Common myeloid progenitor, CD34-positive (primary cell): Measurements from ENCODE around the gene TTLL12.

ENCODE experiments used
- CTCF ChIA-PET: fragments of 350-600 bp; sonication (Branson Sonifier 250); formaldehyde crosslinking; loops from one replicate; lab custom pipeline; 2021; ENCODE audit warnings: antibody characterized with exemption; lab: Charles Lee
- POLR2A ChIA-PET: fragments of 350-600 bp; sonication (Branson Sonifier 250); formaldehyde crosslinking; loops from one replicate; lab custom pipeline; 2021; ENCODE audit warnings: antibody characterized with exemption; lab: Charles Lee
- DNase-seq, 3 donors: peaks; one replicate each; pipeline versions ENCODE4 v3.0.0 to v3.0.0-alpha.2; 2013
- H3K27ac ChIP-seq, 2 experiments: 1 replicate in 1 of 2; 2 replicates in 1 of 2; pipeline ENCODE4 v1.7.0; 2013; ENCODE audit warnings: inconsistent platforms in 2 of 2, low read length in 2 of 2, mild to moderate bottlenecking in 2 of 2, low read depth in 1 of 2, moderate library complexity in 1 of 2; ENCODE audit not compliant: severe bottlenecking in 2 of 2, insufficient read depth in 1 of 2, poor library complexity in 1 of 2
- H3K27me3 ChIP-seq, 5 experiments: replicated peaks in 2 of 5; 1 replicate in 3 of 5; 2 replicates in 2 of 5; pipeline versions ENCODE4 v1.6.1 to v1.7.0; 2013; ENCODE audit warnings: low read length in 4 of 5, mild to moderate bottlenecking in 2 of 5, moderate library complexity in 2 of 5, inconsistent platforms in 1 of 5; ENCODE audit not compliant: insufficient read depth in 5 of 5, control insufficient read depth in 4 of 5
- H3K36me3 ChIP-seq, 4 experiments: 1 replicate in 2 of 4; 2 replicates in 2 of 4; pipeline versions ENCODE4 v1.6.1 to v1.7.0; 2013; ENCODE audit warnings: low read length in 3 of 4, control low read depth in 1 of 4, mild to moderate bottlenecking in 1 of 4; ENCODE audit not compliant: control insufficient read depth in 4 of 4, insufficient read depth in 4 of 4
- H3K4me1 ChIP-seq, 4 experiments: 1 replicate in 3 of 4; 2 replicates in 1 of 4; pipeline versions ENCODE4 v1.6.1 to v1.7.1; 2013; ENCODE audit warnings: low read length in 3 of 4, mild to moderate bottlenecking in 3 of 4, control low read depth in 1 of 4, inconsistent platforms in 1 of 4, moderate library complexity in 1 of 4; ENCODE audit not compliant: control insufficient read depth in 4 of 4, insufficient read depth in 4 of 4; ENCODE audit errors: control extremely low read depth in 1 of 4
- H3K4me3 ChIP-seq, 7 experiments: 1 replicate in 4 of 7; 2 replicates in 3 of 7; pipeline versions ENCODE4 v1.5.1 to v1.7.0; 2013; ENCODE audit warnings: mild to moderate bottlenecking in 7 of 7, low read length in 6 of 7, moderate library complexity in 6 of 7, inconsistent platforms in 2 of 7, low read depth in 2 of 7, control low read depth in 1 of 7; ENCODE audit not compliant: insufficient read depth in 4 of 7, control insufficient read depth in 1 of 7; ENCODE audit errors: extremely low read depth in 1 of 7
- H3K9me3 ChIP-seq, 5 experiments: 1 replicate in 4 of 5; 2 replicates in 1 of 5; pipeline versions ENCODE4 v1.6.1 to v1.7.1; 2013; ENCODE audit warnings: low read length in 4 of 5, mild to moderate bottlenecking in 2 of 5, inconsistent platforms in 1 of 5, low read depth in 1 of 5, moderate library complexity in 1 of 5; ENCODE audit not compliant: control insufficient read depth in 4 of 5, insufficient read depth in 2 of 5; ENCODE audit errors: control extremely low read depth in 1 of 5
- whole genome bisulfite sequencing: methylation state at CpG from one replicate; pipeline ENCODE4 v1.1.5; 2013; ENCODE audit not compliant: insufficient coverage; 5-methylcytosine and 5-hydroxymethylcytosine counted together

The TTLL12 gene

GRCh38 chr22:43188829-43189545 is 2.1 kb upstream of the TTLL12 start:
- Histone ChIP-seq H3K27ac (no peak overlapping the region), H3K4me3 (no peak overlapping the region), H3K36me3 (peaks cover 0 to 6% (median 0%) of the 10 kb centered on the region in 4 experiments), H3K9me3 (peaks cover 0 to 11% (median 0%) of the 10 kb centered on the region in 5 experiments), H3K4me1 (peaks cover 2 to 28% (median 21%) of the 10 kb centered on the region in 4 experiments), H3K27me3 (no peaks in the 10 kb centered on the region)
- ChIA-PET CTCF (interaction anchor here (1.2 to 1.6 kb wide), 3 partner anchors 9 to 39 kb away, joined by 3 to 4 read pairs (median 3); no protein-coding TSS in a partner anchor), POLR2A (no interaction called here)
- DNase-seq: no peak
- 100% methylated on average over 1 of the region's 5 CpGs for WGBS

GRCh38 chr22:43187171-43188099 is 501 bp upstream of the TTLL12 start:
- peaks cover 0 to 11% (median 0%) of the 10 kb centered on the region in 5 experiments for H3K9me3 ChIP-seq
- DNase-seq: peak; percentile 92 to 96 (median 95)
- peak overlapping the region; percentile 74 to 89 for H3K27ac ChIP-seq
- peaks cover 0 to 20% (median 2%) of the 10 kb centered on the region in 4 experiments for H3K36me3 ChIP-seq
- ChIA-PET CTCF (interaction anchor here (0.7 to 1.8 kb wide), 12 partner anchors 13 to 366 kb away, joined by 3 to 8 read pairs (median 4); no protein-coding TSS in a partner anchor), POLR2A (interaction anchor here (0.5 to 2.6 kb wide), 6 partner anchors 42 to 1562 kb away, joined by 3 to 9 read pairs (median 4); partner anchors contain the start of gene ARFGAP3)
- peaks cover 2 to 35% (median 27%) of the 10 kb centered on the region in 4 experiments for H3K4me1 ChIP-seq
- peak overlapping the region; percentile 40 to 80 (median 70) for H3K4me3 ChIP-seq
- no peaks in the 10 kb centered on the region for H3K27me3 ChIP-seq
- 6% methylated on average over 51 of the region's 86 CpGs for WGBS

- peaks cover 2 to 35% (median 27%) of the 10 kb centered on the region in 4 experiments for H3K4me1 ChIP-seq
- POLR2A ChIA-PET: interaction anchor here (0.6 to 2.6 kb wide), 2 partner anchors 78 to 217 kb away, joined by 3 to 9 read pairs; no protein-coding TSS in a partner anchor
- H3K27me3 ChIP-seq: no peaks in the 10 kb centered on the region
- no peak for DNase-seq
- peaks cover 0 to 3% (median 0%) of the 10 kb centered on the region in 5 experiments for H3K9me3 ChIP-seq
- WGBS: 59% methylated on average over 8 of the region's 12 CpGs
- peaks cover 0 to 35% (median 11%) of the 10 kb centered on the region in 4 experiments for H3K36me3 ChIP-seq
- CTCF ChIA-PET: interaction anchor here (0.6 to 1.1 kb wide), 2 partner anchors 24 to 197 kb away, joined by 3 read pairs; no protein-coding TSS in a partner anchor
- peak overlapping the region in 1 of 2 experiments; percentile 37 for H3K27ac ChIP-seq
- peak overlapping the region in 6 of 7 experiments; percentile 59 to 86 (median 74) for H3K4me3 ChIP-seq
Measured at GRCh38 chr22:43185860-43186261, 1.1 kb downstream of the TTLL12 start.

GRCh38 chr22:43183496-43184277 is 3.2 kb downstream of the TTLL12 start:
- Histone ChIP-seq H3K9me3 (no peaks in the 10 kb centered on the region), H3K4me3 (no peak overlapping the region), H3K36me3 (peaks cover 2 to 56% (median 27%) of the 10 kb centered on the region in 4 experiments), H3K4me1 (peaks cover 2 to 35% (median 27%) of the 10 kb centered on the region in 4 experiments), H3K27ac (peak overlapping the region in 1 of 2 experiments; percentile 38), H3K27me3 (no peaks in the 10 kb centered on the region)
- 79% methylated on average over 11 of the region's 12 CpGs for WGBS
- CTCF ChIA-PET: interaction anchor here (1.2 kb wide), 1 partner anchor 19 kb away, joined by 4 read pairs; no protein-coding TSS in a partner anchor
- DNase-seq: peak in 2 of 3 donors; percentile 68 to 81
- POLR2A ChIA-PET: no interaction called here

GRCh38 chr22:43182726-43183125 is 4.2 kb downstream of the TTLL12 start:
- H3K4me3 ChIP-seq: no peak overlapping the region
- no peaks in the 10 kb centered on the region for H3K27me3 ChIP-seq
- ChIA-PET POLR2A (interaction anchor here (0.6 kb wide), 1 partner anchor 21 kb away, joined by 5 read pairs; no protein-coding TSS in a partner anchor), CTCF (no interaction called here)
- H3K27ac ChIP-seq: no peak overlapping the region
- peaks cover 2 to 62% (median 33%) of the 10 kb centered on the region in 4 experiments for H3K36me3 ChIP-seq
- H3K9me3 ChIP-seq: no peaks in the 10 kb centered on the region
- WGBS: 97% methylated on average over 14 of the region's 17 CpGs
- peaks cover 0 to 29% (median 24%) of the 10 kb centered on the region in 4 experiments for H3K4me1 ChIP-seq
- no peak for DNase-seq

GRCh38 chr22:43182118-43182517 is 4.8 kb downstream of the TTLL12 start:
- Histone ChIP-seq H3K27ac (no peak overlapping the region), H3K36me3 (peaks cover 2 to 68% (median 37%) of the 10 kb centered on the region in 4 experiments), H3K9me3 (no peaks in the 10 kb centered on the region), H3K4me3 (no peak overlapping the region), H3K4me1 (peaks cover 0 to 29% (median 23%) of the 10 kb centered on the region in 4 experiments), H3K27me3 (no peaks in the 10 kb centered on the region)
- POLR2A ChIA-PET: no interaction called here
- no peak for DNase-seq
- CTCF ChIA-PET: no interaction called here
- WGBS: 96% methylated on average over 8 of the region's 10 CpGs
